Stimulated activated CD8-positive, alpha-beta memory T cell treated with anti-CD3 and anti-CD28 coated beads, Interleukin-7, amount 100 ng/mL, for 48 hours (primary cell): Measurements from ENCODE around the gene CAMK2D.

Source experiments
- DNase-seq, 2 donors: peaks; one replicate each; pipeline ENCODE4 v3.0.0-alpha.2; 2020; ENCODE audit warnings: low read depth in 1 of 2; ENCODE audit errors: extremely low read depth in 1 of 2

Gene CAMK2D

GRCh38 chr4:113616443-113616842, 145.1 kb downstream of the CAMK2D start:
- no peak for DNase-seq

GRCh38 chr4:113614414-113614813, 147.1 kb downstream of the CAMK2D start:
- no peak for DNase-seq

GRCh38 chr4:113613503-113613902, 148.0 kb downstream of the CAMK2D start:
- no peak for DNase-seq

GRCh38 chr4:113610537-113610936, 151.0 kb downstream of the CAMK2D start:
- DNase-seq = no peak

- DNase-seq = no peak
These were observed 153.5 kb downstream of the CAMK2D start for GRCh38 chr4:113607998-113608397.

GRCh38 chr4:113607147-113607720, 154.3 kb downstream of the CAMK2D start:
- no peak for DNase-seq

GRCh38 chr4:113604955-113605354, 156.6 kb downstream of the CAMK2D start:
- no peak for DNase-seq

GRCh38 chr4:113603911-113604310, 157.6 kb downstream of the CAMK2D start:
- no peak for DNase-seq

- no peak for DNase-seq
These were observed 158.8 kb downstream of the CAMK2D start for GRCh38 chr4:113602646-113603228.

GRCh38 chr4:113601636-113602035, 159.9 kb downstream of the CAMK2D start:
- no peak for DNase-seq

- DNase-seq = no peak
These were observed 165.1 kb downstream of the CAMK2D start for GRCh38 chr4:113596396-113596795.

GRCh38 chr4:113594231-113594556, 167.3 kb downstream of the CAMK2D start:
- no peak for DNase-seq

GRCh38 chr4:113593400-113594230, 167.9 kb downstream of the CAMK2D start:
- no peak for DNase-seq

GRCh38 chr4:113591982-113592381, 169.6 kb downstream of the CAMK2D start:
- DNase-seq = no peak

GRCh38 chr4:113588895-113589668, 172.5 kb downstream of the CAMK2D start:
- DNase-seq = no peak

- DNase-seq = no peak
These were observed 173.8 kb downstream of the CAMK2D start for GRCh38 chr4:113587640-113588275.

GRCh38 chr4:113587156-113587555, 174.4 kb downstream of the CAMK2D start:
- DNase-seq = no peak

- DNase-seq = no peak
These were observed 175.5 kb downstream of the CAMK2D start for GRCh38 chr4:113586072-113586471.

- no peak for DNase-seq
These were observed 177.0 kb downstream of the CAMK2D start for GRCh38 chr4:113584407-113585150.

GRCh38 chr4:113582737-113583136, 178.8 kb downstream of the CAMK2D start:
- DNase-seq = no peak
